Astrocyte (in vitro differentiated cells and primary cell): Measurements from ENCODE around the gene TENM3.

Source experiments
- EZH2 ChIP-seq: IDR thresholded peaks from 2 replicates; pipeline ENCODE4 v1.6.1; 2012; ENCODE audit warnings: mild to moderate bottlenecking, low read length, inconsistent platforms; ENCODE audit not compliant: insufficient read depth
- TF ChIP-seq, protein P1 (sequence below): IDR thresholded peaks from 2 replicates; pipeline ENCODE4 v1.5.1; 2011; ENCODE audit warnings: low read depth, mild to moderate bottlenecking, inconsistent platforms, low read length, moderate library complexity; ENCODE audit not compliant: insufficient read depth

DNA sequence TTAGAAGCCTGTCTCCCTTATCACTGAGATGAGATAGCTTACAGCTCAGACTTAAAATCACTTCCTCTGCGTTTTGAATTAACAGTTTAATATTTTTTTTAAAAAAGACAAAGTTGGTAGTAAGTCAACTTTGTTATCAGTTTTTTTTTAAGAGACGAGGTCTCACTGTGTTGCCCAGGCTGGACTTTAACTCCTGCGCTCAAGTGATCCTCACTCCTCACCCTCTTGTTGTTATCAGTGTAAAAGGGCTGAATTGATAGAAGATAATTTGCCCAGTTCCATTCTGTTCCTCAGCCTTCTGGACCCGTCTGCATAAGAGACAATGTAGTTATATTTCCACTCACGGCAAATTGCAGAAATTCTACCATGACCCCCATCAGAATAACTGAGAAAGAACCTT is 428.5 kb downstream of the TENM3 start:
- TF ChIP-seq, protein P1, sequence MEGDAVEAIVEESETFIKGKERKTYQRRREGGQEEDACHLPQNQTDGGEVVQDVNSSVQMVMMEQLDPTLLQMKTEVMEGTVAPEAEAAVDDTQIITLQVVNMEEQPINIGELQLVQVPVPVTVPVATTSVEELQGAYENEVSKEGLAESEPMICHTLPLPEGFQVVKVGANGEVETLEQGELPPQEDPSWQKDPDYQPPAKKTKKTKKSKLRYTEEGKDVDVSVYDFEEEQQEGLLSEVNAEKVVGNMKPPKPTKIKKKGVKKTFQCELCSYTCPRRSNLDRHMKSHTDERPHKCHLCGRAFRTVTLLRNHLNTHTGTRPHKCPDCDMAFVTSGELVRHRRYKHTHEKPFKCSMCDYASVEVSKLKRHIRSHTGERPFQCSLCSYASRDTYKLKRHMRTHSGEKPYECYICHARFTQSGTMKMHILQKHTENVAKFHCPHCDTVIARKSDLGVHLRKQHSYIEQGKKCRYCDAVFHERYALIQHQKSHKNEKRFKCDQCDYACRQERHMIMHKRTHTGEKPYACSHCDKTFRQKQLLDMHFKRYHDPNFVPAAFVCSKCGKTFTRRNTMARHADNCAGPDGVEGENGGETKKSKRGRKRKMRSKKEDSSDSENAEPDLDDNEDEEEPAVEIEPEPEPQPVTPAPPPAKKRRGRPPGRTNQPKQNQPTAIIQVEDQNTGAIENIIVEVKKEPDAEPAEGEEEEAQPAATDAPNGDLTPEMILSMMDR: no peak
- no peak for TF ChIP-seq EZH2
